GM19324 (cell line): Measurements from ENCODE around the gene DMPK.

Experiments
- ATAC-seq: cut with Tn5 transposase; IDR thresholded peaks from one replicate; pipeline ENCODE4 v1.9.1; 2021; ENCODE audit warnings: mild to moderate bottlenecking, moderate library complexity; ENCODE audit not compliant: unreplicated experiment, low FRiP score

Gene DMPK

GRCh38 chr19:45771311-45771933, 10.9 kb downstream of the DMPK start:
- ATAC-seq: no peak

- ATAC-seq: peak; percentile 47
These were observed 11.8 kb downstream of the DMPK start for GRCh38 chr19:45770192-45771101.

- no peak for ATAC-seq
These were observed 12.5 kb downstream of the DMPK start for GRCh38 chr19:45769821-45770191.

- ATAC-seq: peak; percentile 75
These were observed 13.1 kb downstream of the DMPK start, which contains the start of gene SIX5 for GRCh38 chr19:45768984-45769782. Gene SIX5 (minus strand): TSS chr19:45769252. CDS start chr19:45768844, 408 bp downstream.

- ATAC-seq: no peak
These were observed 13.7 kb downstream of the DMPK start for GRCh38 chr19:45768655-45768983.

GRCh38 chr19:45767881-45768654, 14.2 kb downstream of the DMPK start:
- no peak for ATAC-seq

GRCh38 chr19:45767410-45767880, 14.8 kb downstream of the DMPK start:
- ATAC-seq: no peak

- no peak for ATAC-seq
These were observed 15.4 kb downstream of the DMPK start for GRCh38 chr19:45766869-45767346.

GRCh38 chr19:45766296-45766868, 15.9 kb downstream of the DMPK start:
- ATAC-seq: no peak

- no peak for ATAC-seq
These were observed 16.5 kb downstream of the DMPK start for GRCh38 chr19:45765702-45766295.

GRCh38 chr19:45764945-45765701, 17.2 kb downstream of the DMPK start:
- ATAC-seq: no peak

GRCh38 chr19:45764475-45764874, 17.8 kb downstream of the DMPK start:
- no peak for ATAC-seq

GRCh38 chr19:45763691-45764294, 18.5 kb downstream of the DMPK start:
- no peak for ATAC-seq

- ATAC-seq: no peak
These were observed 19.2 kb downstream of the DMPK start for GRCh38 chr19:45762870-45763631.

- ATAC-seq: no peak
These were observed 20.6 kb downstream of the DMPK start for GRCh38 chr19:45761714-45762113.

GRCh38 chr19:45758921-45759320, 23.4 kb downstream of the DMPK start:
- ATAC-seq: no peak

GRCh38 chr19:45757695-45758094, 24.6 kb downstream of the DMPK start:
- ATAC-seq: no peak

GRCh38 chr19:45754323-45754722, 28.0 kb downstream of the DMPK start:
- no peak for ATAC-seq
